ENCODE measurements around the gene MAU2. TPM values are rescaled to one million over a fixed set of nuclear protein-coding genes. Genes with fewer than 3 reads are reported as not detected.

MAU2 gene
- total RNA-seq, 3 donors from 2014 or later, result 49.8 to 71.1 (median 70.6) TPM

DNA sequence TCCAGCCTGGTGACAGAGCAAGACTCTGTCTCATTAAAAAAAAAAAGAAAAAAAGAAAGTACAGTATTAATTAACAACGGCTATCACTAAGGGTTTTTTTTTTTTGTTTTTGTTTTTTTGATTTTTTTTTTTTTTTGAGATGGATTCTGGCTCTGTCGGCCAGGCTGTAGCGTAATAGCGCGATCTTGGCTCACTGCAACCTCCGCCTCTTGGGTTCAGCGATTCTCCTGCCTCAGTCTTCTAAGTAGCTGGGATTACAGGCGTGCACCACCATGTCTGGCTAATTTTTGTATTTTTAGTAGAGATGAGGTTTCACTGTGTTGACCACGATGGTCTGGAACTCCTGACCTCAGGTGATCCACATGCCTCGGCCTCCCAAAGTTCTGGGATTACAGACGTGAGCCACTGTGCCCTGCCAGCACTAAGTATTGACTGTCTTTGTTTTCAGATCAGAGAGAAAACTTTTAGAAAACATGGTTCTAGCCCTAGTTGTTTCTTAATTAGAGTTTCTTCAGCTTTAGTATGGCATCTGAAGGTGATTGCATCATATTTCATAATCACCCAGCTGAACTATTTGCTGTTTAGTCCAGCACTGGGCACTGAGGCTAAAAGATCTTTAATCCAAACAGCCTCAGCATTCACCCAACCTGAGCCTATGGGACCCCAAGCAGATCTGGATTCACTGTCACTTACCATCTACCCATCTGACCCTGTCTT is 82.2 kb downstream of the MAU2 start:
- H3K4me3 ChIP-seq, result no peak overlapping the region
- intact Hi-C loops (cut with DNase I, micrococcal nuclease), result loop anchor here in 1 of 2 donors (10.0 kb wide), 1 partner anchor 82 kb away; no protein-coding TSS in a partner anchor
- no peak for ATAC-seq
- no peaks in the 10 kb centered on the region for H3K36me3 ChIP-seq (ENCODE audit: low read depth)
- H3K4me1 ChIP-seq (ENCODE audit: low read depth), result peaks cover 20% of the 10 kb centered on the region
- H3K9me3 ChIP-seq, result no peaks in the 10 kb centered on the region
- no peak for DNase-seq
- TF ChIP-seq, protein P1, sequence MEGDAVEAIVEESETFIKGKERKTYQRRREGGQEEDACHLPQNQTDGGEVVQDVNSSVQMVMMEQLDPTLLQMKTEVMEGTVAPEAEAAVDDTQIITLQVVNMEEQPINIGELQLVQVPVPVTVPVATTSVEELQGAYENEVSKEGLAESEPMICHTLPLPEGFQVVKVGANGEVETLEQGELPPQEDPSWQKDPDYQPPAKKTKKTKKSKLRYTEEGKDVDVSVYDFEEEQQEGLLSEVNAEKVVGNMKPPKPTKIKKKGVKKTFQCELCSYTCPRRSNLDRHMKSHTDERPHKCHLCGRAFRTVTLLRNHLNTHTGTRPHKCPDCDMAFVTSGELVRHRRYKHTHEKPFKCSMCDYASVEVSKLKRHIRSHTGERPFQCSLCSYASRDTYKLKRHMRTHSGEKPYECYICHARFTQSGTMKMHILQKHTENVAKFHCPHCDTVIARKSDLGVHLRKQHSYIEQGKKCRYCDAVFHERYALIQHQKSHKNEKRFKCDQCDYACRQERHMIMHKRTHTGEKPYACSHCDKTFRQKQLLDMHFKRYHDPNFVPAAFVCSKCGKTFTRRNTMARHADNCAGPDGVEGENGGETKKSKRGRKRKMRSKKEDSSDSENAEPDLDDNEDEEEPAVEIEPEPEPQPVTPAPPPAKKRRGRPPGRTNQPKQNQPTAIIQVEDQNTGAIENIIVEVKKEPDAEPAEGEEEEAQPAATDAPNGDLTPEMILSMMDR (IDR thresholded peaks at IDR 0.05), result no peak

GRCh38 chr19:19403373-19403901 is 82.8 kb downstream of the MAU2 start:
- Histone ChIP-seq H3K36me3 (ENCODE audit: low read depth) (no peaks in the 10 kb centered on the region), H3K9me3 (no peaks in the 10 kb centered on the region), H3K4me1 (ENCODE audit: low read depth) (peaks cover 26% of the 10 kb centered on the region), H3K4me3 (no peak overlapping the region)
- no peak for ATAC-seq
- no peak for DNase-seq
- TF ChIP-seq, protein P1 (IDR thresholded peaks at IDR 0.05), result no peak
- intact Hi-C loops (cut with DNase I, micrococcal nuclease), result loop anchor here in 1 of 2 donors (10.0 kb wide), 1 partner anchor 81 kb away; no protein-coding TSS in a partner anchor

- peak; percentile 93 for ATAC-seq
- intact Hi-C loops (cut with DNase I, micrococcal nuclease), result loop anchor here in 1 of 2 donors (10.0 kb wide), 1 partner anchor 80 kb away; no protein-coding TSS in a partner anchor
- H3K4me1 ChIP-seq (ENCODE audit: low read depth), result peaks cover 38% of the 10 kb centered on the region
Measured at GRCh38 chr19:19404879-19405860, 84.5 kb downstream of the MAU2 start, which contains the start of gene GATAD2A. Gene GATAD2A (plus strand): TSS chr19:19405675. CDS start chr19:19465346, 59,671 bp downstream.

GRCh38 chr19:19405971-19406877 is 85.6 kb downstream of the MAU2 start:
- ATAC-seq (peak; percentile 19), DNase-seq (peak; percentile 59 to 77 (median 76))
- intact Hi-C loops (cut with DNase I, micrococcal nuclease), result loop anchor here in 1 of 2 donors (10.0 kb wide), 1 partner anchor 79 kb away; no protein-coding TSS in a partner anchor
- Histone ChIP-seq H3K9me3 (no peaks in the 10 kb centered on the region), H3K4me3 (peak overlapping the region; percentile 70), H3K36me3 (ENCODE audit: low read depth) (no peaks in the 10 kb centered on the region), H3K4me1 (ENCODE audit: low read depth) (peaks cover 40% of the 10 kb centered on the region)
- TF ChIP-seq, protein P1 (IDR thresholded peaks at IDR 0.05), result no peak

More at GRCh38 chr19:19404879-19405860, 84.5 kb downstream of the MAU2 start, which contains the start of gene GATAD2A:
- TF ChIP-seq, protein P1 (IDR thresholded peaks at IDR 0.05), result peak; percentile 37
- Histone ChIP-seq H3K36me3 (ENCODE audit: low read depth) (no peaks in the 10 kb centered on the region), H3K4me3 (peak within 1 kb of the TSS; percentile 70), H3K9me3 (no peaks in the 10 kb centered on the region)
- peak; percentile 94 to 97 (median 97) for DNase-seq

All from mucosa of descending colon (tissue), 3 donors.